ENCODE measurements around the gene PYGB.
A peak's percentile ranks its signal among the peaks of the same experiment; 100 is the strongest.

DNA sequence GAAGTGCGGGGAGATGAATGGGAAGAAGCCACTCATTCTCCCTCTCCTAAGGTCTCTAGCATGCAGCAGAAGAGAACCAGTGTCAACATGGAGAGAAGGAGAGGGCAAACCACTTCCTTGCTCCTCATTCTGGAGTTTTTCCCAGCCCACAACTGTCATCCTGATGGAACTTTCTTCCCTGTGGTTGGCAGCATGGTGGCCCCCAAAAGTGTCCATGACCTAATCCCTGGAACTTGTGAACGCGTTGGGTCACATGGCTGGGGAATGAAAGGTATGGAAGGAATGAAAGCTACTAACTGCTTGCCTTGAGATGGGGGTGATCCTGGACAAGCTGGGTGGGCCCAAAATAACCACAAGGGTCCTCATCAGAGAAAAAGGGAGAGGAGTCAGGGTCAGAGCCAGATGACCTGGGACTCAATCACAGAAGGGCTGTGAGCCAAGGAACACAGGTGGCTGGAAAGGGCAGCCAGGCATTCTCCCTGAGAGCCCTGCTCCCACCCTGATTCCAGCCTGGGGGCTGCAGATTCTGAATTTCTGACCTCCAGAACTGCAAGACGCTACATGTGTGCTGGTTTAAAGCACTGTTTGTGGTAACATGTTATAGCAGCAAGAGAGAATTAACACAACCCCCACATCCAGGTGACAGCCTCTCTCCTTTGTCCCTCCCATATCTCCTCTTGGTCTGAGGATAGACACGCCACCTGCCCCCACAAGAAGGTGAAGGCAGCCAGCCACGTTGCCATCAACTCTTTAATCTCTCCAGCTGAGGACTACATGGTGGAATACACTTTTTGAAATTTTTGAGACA, 63.2 kb downstream of the PYGB start:
- no peak for TF ChIP-seq TAF1 (IDR thresholded peaks at IDR 0.05; ENCODE audit: low read depth)
- TF ChIP-seq, protein P1, sequence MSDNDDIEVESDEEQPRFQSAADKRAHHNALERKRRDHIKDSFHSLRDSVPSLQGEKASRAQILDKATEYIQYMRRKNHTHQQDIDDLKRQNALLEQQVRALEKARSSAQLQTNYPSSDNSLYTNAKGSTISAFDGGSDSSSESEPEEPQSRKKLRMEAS (IDR thresholded peaks at IDR 0.05): no peak
- no peak for TF ChIP-seq NFIC (IDR thresholded peaks at IDR 0.05)
- TF ChIP-seq, protein P2, sequence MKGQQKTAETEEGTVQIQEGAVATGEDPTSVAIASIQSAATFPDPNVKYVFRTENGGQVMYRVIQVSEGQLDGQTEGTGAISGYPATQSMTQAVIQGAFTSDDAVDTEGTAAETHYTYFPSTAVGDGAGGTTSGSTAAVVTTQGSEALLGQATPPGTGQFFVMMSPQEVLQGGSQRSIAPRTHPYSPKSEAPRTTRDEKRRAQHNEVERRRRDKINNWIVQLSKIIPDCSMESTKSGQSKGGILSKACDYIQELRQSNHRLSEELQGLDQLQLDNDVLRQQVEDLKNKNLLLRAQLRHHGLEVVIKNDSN (IDR thresholded peaks at IDR 0.05): peak; percentile 33; the same call in 1 of the 2 replicates
- no peak for TF ChIP-seq CREB1 (IDR thresholded peaks at IDR 0.05; ENCODE audit: low read depth)
- no peak for TF ChIP-seq RAD21 (IDR thresholded peaks at IDR 0.05; ENCODE audit: low read depth)
- no peak for TF ChIP-seq FOXM1 (IDR thresholded peaks at IDR 0.05; ENCODE audit: borderline replicate concordance, low read depth)
- TF ChIP-seq EP300 (IDR thresholded peaks at IDR 0.05; ENCODE audit: borderline replicate concordance): no peak
- no peak for TF ChIP-seq CEBPB (IDR thresholded peaks at IDR 0.05)
- TF ChIP-seq EGR1 (IDR thresholded peaks at IDR 0.05): no peak
- TF ChIP-seq, protein P3, sequence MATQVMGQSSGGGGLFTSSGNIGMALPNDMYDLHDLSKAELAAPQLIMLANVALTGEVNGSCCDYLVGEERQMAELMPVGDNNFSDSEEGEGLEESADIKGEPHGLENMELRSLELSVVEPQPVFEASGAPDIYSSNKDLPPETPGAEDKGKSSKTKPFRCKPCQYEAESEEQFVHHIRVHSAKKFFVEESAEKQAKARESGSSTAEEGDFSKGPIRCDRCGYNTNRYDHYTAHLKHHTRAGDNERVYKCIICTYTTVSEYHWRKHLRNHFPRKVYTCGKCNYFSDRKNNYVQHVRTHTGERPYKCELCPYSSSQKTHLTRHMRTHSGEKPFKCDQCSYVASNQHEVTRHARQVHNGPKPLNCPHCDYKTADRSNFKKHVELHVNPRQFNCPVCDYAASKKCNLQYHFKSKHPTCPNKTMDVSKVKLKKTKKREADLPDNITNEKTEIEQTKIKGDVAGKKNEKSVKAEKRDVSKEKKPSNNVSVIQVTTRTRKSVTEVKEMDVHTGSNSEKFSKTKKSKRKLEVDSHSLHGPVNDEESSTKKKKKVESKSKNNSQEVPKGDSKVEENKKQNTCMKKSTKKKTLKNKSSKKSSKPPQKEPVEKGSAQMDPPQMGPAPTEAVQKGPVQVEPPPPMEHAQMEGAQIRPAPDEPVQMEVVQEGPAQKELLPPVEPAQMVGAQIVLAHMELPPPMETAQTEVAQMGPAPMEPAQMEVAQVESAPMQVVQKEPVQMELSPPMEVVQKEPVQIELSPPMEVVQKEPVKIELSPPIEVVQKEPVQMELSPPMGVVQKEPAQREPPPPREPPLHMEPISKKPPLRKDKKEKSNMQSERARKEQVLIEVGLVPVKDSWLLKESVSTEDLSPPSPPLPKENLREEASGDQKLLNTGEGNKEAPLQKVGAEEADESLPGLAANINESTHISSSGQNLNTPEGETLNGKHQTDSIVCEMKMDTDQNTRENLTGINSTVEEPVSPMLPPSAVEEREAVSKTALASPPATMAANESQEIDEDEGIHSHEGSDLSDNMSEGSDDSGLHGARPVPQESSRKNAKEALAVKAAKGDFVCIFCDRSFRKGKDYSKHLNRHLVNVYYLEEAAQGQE (IDR thresholded peaks at IDR 0.05; ENCODE audit: low read depth): no peak
- TF ChIP-seq YY1 (IDR thresholded peaks at IDR 0.05; ENCODE audit: low read depth): no peak
- TF ChIP-seq TEAD4 (IDR thresholded peaks at IDR 0.05): peak; percentile 25; the same call in 1 of the 2 replicates
- TF ChIP-seq ZBTB7A (IDR thresholded peaks at IDR 0.05; ENCODE audit: low read depth): no peak

All from Ishikawa (cell line).